H9 (cell line): ENCODE results near the gene STAP2. TPM values are rescaled to one million over a fixed set of nuclear protein-coding genes. Genes with fewer than 3 reads are reported as not detected.

Source experiments
- DNase-seq: peaks from one replicate; pipeline ENCODE4 v3.0.0-alpha.2; 2017
- H2AFZ ChIP-seq: one replicate; pipeline ENCODE4 v1.6.1; 2013; ENCODE audit warnings: mild to moderate bottlenecking, low read length, control low read depth, moderate library complexity
- H2AK5ac ChIP-seq: 2 replicates; pipeline ENCODE4 v1.6.1; 2013; ENCODE audit warnings: low read length, control low read depth, mixed read lengths; ENCODE audit not compliant: insufficient read length
- H2BK120ac ChIP-seq: one replicate; pipeline ENCODE4 v1.6.1; 2013; ENCODE audit warnings: low read depth, mild to moderate bottlenecking, low read length, control low read depth, inconsistent platforms; ENCODE audit not compliant: poor library complexity, severe bottlenecking
- H2BK12ac ChIP-seq: 2 replicates; pipeline ENCODE4 v1.6.1; 2013; ENCODE audit warnings: low read length, control low read depth, mixed read lengths, low read depth; ENCODE audit not compliant: insufficient read length
- H2BK15ac ChIP-seq: 2 replicates; pipeline ENCODE4 v1.6.1; 2013; ENCODE audit warnings: low read depth, low read length, control low read depth
- H2BK20ac ChIP-seq: one replicate; pipeline ENCODE4 v1.6.1; 2013; ENCODE audit warnings: low read depth, mild to moderate bottlenecking, low read length, control low read depth, inconsistent platforms; ENCODE audit not compliant: poor library complexity, severe bottlenecking
- H2BK5ac ChIP-seq: 2 replicates; pipeline ENCODE4 v1.6.1; 2013; ENCODE audit warnings: low read length, control low read depth, mixed read lengths; ENCODE audit not compliant: insufficient read length
- H3K14ac ChIP-seq: 2 replicates; pipeline ENCODE4 v1.6.1; 2013; ENCODE audit warnings: low read length, control low read depth; ENCODE audit not compliant: insufficient read depth
- H3K18ac ChIP-seq: 2 replicates; pipeline ENCODE4 v1.6.1; 2013; ENCODE audit warnings: low read depth, mild to moderate bottlenecking, mixed read lengths, low read length, control low read depth; ENCODE audit not compliant: insufficient read length
- H3K23ac ChIP-seq: 2 replicates; pipeline ENCODE4 v1.6.1; 2013; ENCODE audit warnings: low read length, control low read depth, mixed read lengths, low read depth; ENCODE audit not compliant: insufficient read length
- H3K23me2 ChIP-seq: 2 replicates; pipeline ENCODE4 v1.6.1; 2013; ENCODE audit warnings: low read depth, mild to moderate bottlenecking, mixed read lengths, low read length, control low read depth; ENCODE audit not compliant: insufficient read length, poor library complexity, severe bottlenecking
- H3K27ac ChIP-seq: 2 replicates; pipeline ENCODE4 v1.5.1; 2013; ENCODE audit warnings: low read length, control low read depth, mixed read lengths, low read depth; ENCODE audit not compliant: insufficient read length
- H3K27me3 ChIP-seq: 2 replicates; pipeline ENCODE4 v1.6.1; 2013; ENCODE audit warnings: low read length, control low read depth, inconsistent platforms; ENCODE audit not compliant: insufficient read depth
- H3K4ac ChIP-seq: 2 replicates; pipeline ENCODE4 v1.6.1; 2013; ENCODE audit warnings: low read depth, mild to moderate bottlenecking, control low read depth, inconsistent platforms, low read length, moderate library complexity
- H3K4me1 ChIP-seq: 2 replicates; pipeline ENCODE4 v1.6.1; 2013; ENCODE audit warnings: low read length, control low read depth, inconsistent platforms; ENCODE audit not compliant: insufficient read depth
- H3K4me2 ChIP-seq: 2 replicates; pipeline ENCODE4 v1.6.1; 2013; ENCODE audit warnings: low read length, control low read depth, mixed read lengths; ENCODE audit not compliant: insufficient read length, insufficient read depth
- H3K56ac ChIP-seq: 2 replicates; pipeline ENCODE4 v1.6.1; 2013; ENCODE audit warnings: low read depth, mild to moderate bottlenecking, mixed read lengths, low read length, control low read depth; ENCODE audit not compliant: insufficient read length
- H3K79me1 ChIP-seq: 2 replicates; pipeline ENCODE4 v1.6.1; 2013; ENCODE audit warnings: low read depth, mild to moderate bottlenecking, moderate library complexity, low read length, control low read depth, inconsistent platforms; ENCODE audit not compliant: insufficient read depth, poor library complexity, severe bottlenecking
- H3K79me2 ChIP-seq: 2 replicates; pipeline ENCODE4 v1.6.1; 2013; ENCODE audit warnings: low read length, control low read depth, inconsistent platforms; ENCODE audit not compliant: insufficient read depth
- H3K9ac ChIP-seq: 2 replicates; pipeline ENCODE4 v1.6.1; 2013; ENCODE audit warnings: low read length, control low read depth, mixed read lengths; ENCODE audit not compliant: insufficient read length; ENCODE audit errors: extremely low read depth
- H3K9me3 ChIP-seq: one replicate; pipeline ENCODE4 v1.6.1; 2013; ENCODE audit warnings: low read depth, low read length, inconsistent platforms; ENCODE audit not compliant: control insufficient read depth
- H3T11ph ChIP-seq: one replicate; pipeline ENCODE4 v1.6.1; 2013; ENCODE audit warnings: mild to moderate bottlenecking, low read length, control low read depth, inconsistent platforms
- H4K20me1 ChIP-seq: one replicate; pipeline ENCODE4 v1.6.1; 2013; ENCODE audit not compliant: control insufficient read depth, insufficient read length, insufficient read depth
- H4K5ac ChIP-seq: 2 replicates; pipeline ENCODE4 v1.6.1; 2013; ENCODE audit warnings: low read depth, mild to moderate bottlenecking, mixed read lengths, low read length, control low read depth; ENCODE audit not compliant: insufficient read length
- H4K8ac ChIP-seq: replicated peaks from 2 replicates; pipeline ENCODE4 v1.6.1; 2013; ENCODE audit warnings: low read length, control low read depth, mixed read lengths, low read depth; ENCODE audit not compliant: insufficient read length
- H4K91ac ChIP-seq: 2 replicates; pipeline ENCODE4 v1.6.1; 2013; ENCODE audit warnings: low read depth, mild to moderate bottlenecking, moderate library complexity, mixed read lengths, low read length, control low read depth; ENCODE audit not compliant: insufficient read length
- H3K27ac Mint-ChIP-seq, 3 experiments: 2 replicates in 2 of 3; 3 replicates in 1 of 3; pipeline ENCODE4 v1.8.0; 2020 to 2021; ENCODE audit warnings: mixed read lengths in 3 of 3, mild to moderate bottlenecking in 1 of 3, moderate library complexity in 1 of 3
- H3K27me3 Mint-ChIP-seq: 2 replicates; pipeline ENCODE4 v1.8.0; 2021; ENCODE audit warnings: low read depth, mild to moderate bottlenecking, moderate library complexity, mixed read lengths
- H3K36me3 Mint-ChIP-seq, 3 experiments: 2 replicates in 2 of 3; 3 replicates in 1 of 3; pipeline ENCODE4 v1.8.0; 2020 to 2021; ENCODE audit warnings: low read depth in 3 of 3, mixed read lengths in 3 of 3; ENCODE audit not compliant: insufficient read depth in 1 of 3
- H3K4me1 Mint-ChIP-seq, 2 experiments: 2 replicates each; pipeline ENCODE4 v1.8.0; 2020; ENCODE audit warnings: mixed read lengths in 2 of 2
- H3K4me3 Mint-ChIP-seq, 2 experiments: 2 replicates in 1 of 2; 3 replicates in 1 of 2; pipeline ENCODE4 v1.8.0; 2020 to 2021; ENCODE audit warnings: mild to moderate bottlenecking in 2 of 2, mixed read lengths in 2 of 2, moderate library complexity in 1 of 2
- H3K9me3 Mint-ChIP-seq, 2 experiments: 2 replicates in 1 of 2; 3 replicates in 1 of 2; pipeline ENCODE4 v1.8.0; 2020; ENCODE audit warnings: mild to moderate bottlenecking in 2 of 2, mixed read lengths in 2 of 2, moderate library complexity in 1 of 2
- CTCF ChIP-seq: fragments of 200-600 bp; sonication (generic); conservative IDR thresholded peaks from 3 replicates; pipeline ENCODE4 v1.8.0; 2021; ENCODE audit warnings: antibody characterized with exemption, mild to moderate bottlenecking
- WGBS: extraction: QIAGEN DNeasy Blood & Tissue Kit; methylation state at CpG from one replicate; pipeline ENCODE4 v1.1.7; 2013; ENCODE audit warnings: missing lambda C conversion rate, low lambda C conversion rate, mixed read lengths; ENCODE audit not compliant: insufficient read length; ENCODE audit errors: extremely low coverage; 5-methylcytosine and 5-hydroxymethylcytosine counted together
- total RNA-seq: library from RNA; stranded (reverse); gene quantifications from 2 replicates; pipeline ENCODE4 v1.2.1, GENCODE V29; 2021

Gene STAP2
- total RNA-seq, 1 experiment from 2014 or later, result 20.2 TPM

- no peaks in the 10 kb centered on the region for H4K20me1 ChIP-seq
- peak overlapping the region; percentile 88 for H3K9ac ChIP-seq
- no peaks in the 10 kb centered on the region for H3K4me1 ChIP-seq
- Mint-ChIP-seq H3K4me1 (peaks cover 15 to 21% of the 10 kb centered on the region in 2 experiments), H3K9me3 (no peaks in the 10 kb centered on the region; a peak in 1 of 5 replicates), H3K36me3 (peaks cover 11 to 18% (median 17%) of the 10 kb centered on the region in 3 experiments), H3K27me3 (peaks cover 9% of the 10 kb centered on the region), H3K27ac (peak overlapping the region; percentile 83 to 98 (median 96); a peak in 6 of 7 replicates), H3K4me3 (peak overlapping the region; percentile 85 to 92)
- DNase-seq, result no peak
- no peak overlapping the region for H3K56ac ChIP-seq
- peak overlapping the region; percentile 87; the same call in 1 of the 2 replicates for H3K14ac ChIP-seq
- H3K79me2 ChIP-seq, result no peaks in the 10 kb centered on the region
- TF ChIP-seq CTCF, result no peak
- no peak overlapping the region for H2BK5ac ChIP-seq
- no peak overlapping the region for H2BK20ac ChIP-seq
- H3K79me1 ChIP-seq, result no peaks in the 10 kb centered on the region
- no peak overlapping the region; the same call in 1 of the 2 replicates for H3K4ac ChIP-seq
- H3K27ac ChIP-seq, result no peak overlapping the region
- peaks cover 18% of the 10 kb centered on the region for H3K23me2 ChIP-seq
- H3K9me3 ChIP-seq, result no peaks in the 10 kb centered on the region
- H4K5ac ChIP-seq, result no peak overlapping the region
- H4K8ac ChIP-seq, result no peak overlapping the region
- H2BK12ac ChIP-seq, result no peak overlapping the region
- no peak overlapping the region for H4K91ac ChIP-seq
- no peaks in the 10 kb centered on the region for H3K27me3 ChIP-seq
- H2BK120ac ChIP-seq, result no peak overlapping the region
- peak overlapping the region; percentile 86 for H3K18ac ChIP-seq
- no CpG with 5 or more reads among the region's 10 CpGs for WGBS
- H3K23ac ChIP-seq, result no peak overlapping the region
- H3T11ph ChIP-seq, result no peak overlapping the region
- H2AK5ac ChIP-seq, result no peak overlapping the region
- peak overlapping the region; percentile 37 for H3K4me2 ChIP-seq
- no peak overlapping the region for H2BK15ac ChIP-seq
- no peak overlapping the region for H2AFZ ChIP-seq
These were observed 3.6 kb upstream of the STAP2 start for GRCh38 chr19:4342314-4342614.
